ENCODE results near the gene POLR3A.
A peak's percentile ranks its signal among the peaks of the same experiment; 100 is the strongest.
"Not testable (repeated sequence)": the region's sequence is repeated elsewhere in the genome, so short reads cannot be mapped to it uniquely, and the experiment has no call there.

Gene POLR3A

GRCh38 chr10:78015546-78015945, 13.8 kb downstream of the POLR3A start:
- no peak for DNase-seq

GRCh38 chr10:78013564-78013963, 15.8 kb downstream of the POLR3A start:
- DNase-seq: no peak

GRCh38 chr10:78011065-78011464, 18.2 kb downstream of the POLR3A start:
- no peak for DNase-seq

- no peak for DNase-seq
Measured at GRCh38 chr10:78010278-78010677, 19.0 kb downstream of the POLR3A start.

GRCh38 chr10:78009662-78010061, 19.7 kb downstream of the POLR3A start:
- DNase-seq: no peak

GRCh38 chr10:78007172-78007571, 22.1 kb downstream of the POLR3A start:
- DNase-seq: no peak

GRCh38 chr10:78004215-78005026, 24.9 kb downstream of the POLR3A start:
- DNase-seq: no peak

- DNase-seq: no peak
Measured at GRCh38 chr10:78002541-78003288, 26.6 kb downstream of the POLR3A start.

- DNase-seq: no peak
Measured at GRCh38 chr10:78000956-78001472, 28.3 kb downstream of the POLR3A start.

GRCh38 chr10:78000206-78000605, 29.1 kb downstream of the POLR3A start:
- DNase-seq: no peak

- not testable (repeated sequence) for DNase-seq
Measured at GRCh38 chr10:77998780-77999179, 30.5 kb downstream of the POLR3A start.

- DNase-seq: no peak
Measured at GRCh38 chr10:77993620-77994019, 35.7 kb downstream of the POLR3A start.

GRCh38 chr10:77989081-77989724, 40.1 kb downstream of the POLR3A start:
- DNase-seq: peak; percentile 17

- DNase-seq: no peak
Measured at GRCh38 chr10:77987671-77988255, 41.6 kb downstream of the POLR3A start.

GRCh38 chr10:77984986-77985385, 44.3 kb downstream of the POLR3A start:
- DNase-seq: no peak

- DNase-seq: no peak
Measured at GRCh38 chr10:77983384-77984341, 45.7 kb downstream of the POLR3A start.

GRCh38 chr10:77981281-77981680, 48.0 kb downstream of the POLR3A start:
- no peak for DNase-seq

- DNase-seq: no peak
Measured at GRCh38 chr10:77979221-77979620, 50.1 kb downstream of the POLR3A start.

GRCh38 chr10:77978360-77978759, 51.0 kb downstream of the POLR3A start:
- DNase-seq: no peak

- no peak for DNase-seq
Measured at GRCh38 chr10:77977934-77978333, 51.4 kb downstream of the POLR3A start.

- DNase-seq: no peak
Measured at GRCh38 chr10:77977016-77977415, 52.3 kb downstream of the POLR3A start.

Data from stimulated activated CD4-positive, alpha-beta T cell treated with anti-CD3 and anti-CD28 coated beads, Interleukin-1b, Interleukin-23, amount 100 ng/mL, for 48 hours (primary cell).